GM15510 (cell line): Measurements from ENCODE around the gene BRINP3.

ENCODE experiments used
- POLR2A ChIP-seq: IDR thresholded peaks from 3 replicates; pipeline ENCODE4 v1.6.1; 2011; ENCODE audit warnings: borderline replicate concordance; ENCODE audit not compliant: insufficient read length; ENCODE audit errors: extremely low read depth

BRINP3 gene

GRCh38 chr1:190474010-190474409, 3.7 kb downstream of the BRINP3 start:
- TF ChIP-seq POLR2A, result no peak

- TF ChIP-seq POLR2A, result no peak
These were observed 5.2 kb downstream of the BRINP3 start for GRCh38 chr1:190472494-190472893.

- no peak for TF ChIP-seq POLR2A
These were observed 5.6 kb downstream of the BRINP3 start for GRCh38 chr1:190472042-190472441.

- no peak for TF ChIP-seq POLR2A
These were observed 13.0 kb downstream of the BRINP3 start for GRCh38 chr1:190464690-190465089.

GRCh38 chr1:190456129-190456528, 21.5 kb downstream of the BRINP3 start:
- TF ChIP-seq POLR2A, result no peak

GRCh38 chr1:190455631-190456030, 22.0 kb downstream of the BRINP3 start:
- TF ChIP-seq POLR2A, result no peak

- no peak for TF ChIP-seq POLR2A
These were observed 24.1 kb downstream of the BRINP3 start for GRCh38 chr1:190453550-190453949.

GRCh38 chr1:190452272-190452848, 25.3 kb downstream of the BRINP3 start:
- TF ChIP-seq POLR2A, result no peak

- TF ChIP-seq POLR2A, result no peak
These were observed 33.2 kb downstream of the BRINP3 start for GRCh38 chr1:190444464-190444863.

GRCh38 chr1:190439447-190439846, 38.2 kb downstream of the BRINP3 start:
- no peak for TF ChIP-seq POLR2A

- no peak for TF ChIP-seq POLR2A
These were observed 41.0 kb downstream of the BRINP3 start for GRCh38 chr1:190436615-190437014.

- TF ChIP-seq POLR2A, result no peak
These were observed 47.7 kb downstream of the BRINP3 start for GRCh38 chr1:190429932-190430331.

- TF ChIP-seq POLR2A, result no peak
These were observed 48.5 kb downstream of the BRINP3 start for GRCh38 chr1:190429141-190429540.

- TF ChIP-seq POLR2A, result no peak
These were observed 61.4 kb downstream of the BRINP3 start for GRCh38 chr1:190416239-190416638.

- no peak for TF ChIP-seq POLR2A
These were observed 64.5 kb downstream of the BRINP3 start for GRCh38 chr1:190413142-190413541.

- no peak for TF ChIP-seq POLR2A
These were observed 74.3 kb downstream of the BRINP3 start for GRCh38 chr1:190403402-190403801.

- TF ChIP-seq POLR2A, result no peak
These were observed 78.4 kb downstream of the BRINP3 start for GRCh38 chr1:190399233-190399632.
